GM12864 (cell line): ENCODE data around the gene SLC43A3.

Experiments used
- DNase-seq: peaks from one replicate; pipeline ENCODE4 v3.0.0-alpha.2; 2011; ENCODE audit warnings: low read depth
- H3K4me3 ChIP-seq: 2 replicates; pipeline ENCODE4 v1.5.1; 2011; ENCODE audit warnings: mild to moderate bottlenecking, low read depth, low read length, control low read depth
- TF ChIP-seq, protein P1 (sequence below): IDR thresholded peaks from 2 replicates; pipeline ENCODE4 v1.5.1; 2011; ENCODE audit warnings: low read depth, mild to moderate bottlenecking, moderate library complexity, low read length, control low read depth, inconsistent platforms; ENCODE audit errors: missing control alignments

SLC43A3 gene

GRCh38 chr11:57357856-57358255 is 69.1 kb downstream of the SLC43A3 start:
- TF ChIP-seq, protein P1, sequence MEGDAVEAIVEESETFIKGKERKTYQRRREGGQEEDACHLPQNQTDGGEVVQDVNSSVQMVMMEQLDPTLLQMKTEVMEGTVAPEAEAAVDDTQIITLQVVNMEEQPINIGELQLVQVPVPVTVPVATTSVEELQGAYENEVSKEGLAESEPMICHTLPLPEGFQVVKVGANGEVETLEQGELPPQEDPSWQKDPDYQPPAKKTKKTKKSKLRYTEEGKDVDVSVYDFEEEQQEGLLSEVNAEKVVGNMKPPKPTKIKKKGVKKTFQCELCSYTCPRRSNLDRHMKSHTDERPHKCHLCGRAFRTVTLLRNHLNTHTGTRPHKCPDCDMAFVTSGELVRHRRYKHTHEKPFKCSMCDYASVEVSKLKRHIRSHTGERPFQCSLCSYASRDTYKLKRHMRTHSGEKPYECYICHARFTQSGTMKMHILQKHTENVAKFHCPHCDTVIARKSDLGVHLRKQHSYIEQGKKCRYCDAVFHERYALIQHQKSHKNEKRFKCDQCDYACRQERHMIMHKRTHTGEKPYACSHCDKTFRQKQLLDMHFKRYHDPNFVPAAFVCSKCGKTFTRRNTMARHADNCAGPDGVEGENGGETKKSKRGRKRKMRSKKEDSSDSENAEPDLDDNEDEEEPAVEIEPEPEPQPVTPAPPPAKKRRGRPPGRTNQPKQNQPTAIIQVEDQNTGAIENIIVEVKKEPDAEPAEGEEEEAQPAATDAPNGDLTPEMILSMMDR: no peak
- H3K4me3 ChIP-seq: no peak overlapping the region
- no peak for DNase-seq

GRCh38 chr11:57357310-57357709 is 69.6 kb downstream of the SLC43A3 start:
- H3K4me3 ChIP-seq: no peak overlapping the region
- TF ChIP-seq, protein P1: no peak
- no peak for DNase-seq
